DMS153 treated with DMSO at 0.1 percent for 48 hours (cell line): ENCODE results near the gene MYH14.

ENCODE experiments used
- DNase-seq: peaks from one replicate; lab custom pipeline; 2025; ENCODE audit not compliant: unreplicated experiment; lab: John Stamatoyannopoulos, UW

MYH14 gene

DNA sequence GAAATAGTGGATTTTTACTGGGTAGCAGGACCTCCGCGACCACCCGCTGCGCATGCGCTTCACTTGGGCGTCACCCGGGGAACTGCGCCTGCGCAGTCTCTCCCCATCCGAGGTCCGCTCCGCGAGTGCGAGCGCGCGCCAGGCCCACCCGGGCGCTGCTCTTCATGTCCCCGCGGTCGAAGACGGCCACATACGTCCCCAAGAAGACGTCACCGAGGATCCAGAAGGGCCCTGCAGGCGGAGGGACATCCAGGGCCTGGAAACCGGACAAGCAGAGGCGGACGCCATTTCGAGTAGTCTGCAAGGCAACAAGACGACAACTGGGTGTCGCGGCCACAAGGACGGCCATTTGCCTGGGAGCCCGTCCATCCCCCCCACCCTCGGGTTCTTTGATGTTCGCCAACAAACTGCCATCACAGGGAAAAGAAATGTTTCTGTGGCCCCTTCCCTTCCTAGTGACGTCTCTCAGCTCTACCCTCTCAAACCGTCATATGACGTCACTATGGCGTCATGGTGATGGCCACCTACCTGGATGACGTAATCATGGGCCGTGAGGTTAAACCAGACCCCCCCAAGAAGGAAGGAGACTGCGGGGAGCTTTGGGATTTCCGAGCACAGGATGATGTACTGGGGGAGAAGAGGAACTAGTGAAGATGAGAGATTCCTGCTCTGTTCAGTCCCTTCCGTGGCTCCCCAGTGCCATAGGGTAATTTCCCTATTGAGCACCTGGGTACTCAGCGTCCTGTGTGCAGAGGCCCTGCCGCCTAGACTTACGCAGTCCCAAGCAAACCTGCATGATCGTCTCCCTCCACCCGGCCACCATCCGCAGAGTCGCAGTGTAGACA, 155.3 kb downstream of the MYH14 start:
- peak; percentile 8 for DNase-seq

DNA sequence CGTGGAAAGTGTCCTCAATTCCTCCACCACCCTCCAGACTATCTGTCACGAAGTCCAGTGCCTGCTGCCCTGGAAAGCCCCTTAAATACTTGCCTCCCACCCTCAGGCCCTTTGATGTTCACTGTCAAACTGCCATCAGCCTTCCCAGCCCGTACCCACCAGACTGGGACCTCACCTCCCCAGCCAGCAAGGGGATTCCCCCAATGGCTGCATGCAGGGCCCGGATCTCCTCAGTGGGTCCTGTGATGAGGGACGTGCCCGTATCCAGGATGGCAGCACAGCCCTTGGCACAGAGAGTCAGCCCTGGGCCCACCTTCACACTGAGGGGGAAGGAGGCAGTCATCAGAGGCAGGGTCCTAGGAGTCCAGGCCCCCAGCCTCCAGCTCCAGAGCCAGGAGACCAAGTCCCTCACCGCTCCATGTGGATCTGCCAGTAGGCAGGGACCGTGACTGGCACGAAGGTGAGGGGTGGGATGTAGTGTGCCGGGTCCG, 156.0 kb downstream of the MYH14 start:
- DNase-seq: no peak
